Gastrocnemius medialis (tissue), 4 donors: ENCODE results near the gene PRKCH. TPM values are rescaled to one million over a fixed set of nuclear protein-coding genes. Genes with fewer than 3 reads are reported as not detected.

Experiments used
- ATAC-seq, 2 donors: fragments of 150-250 bp; one replicate each; pipeline ENCODE4 v1.9.1; 2016
- DNase-seq, 2 donors: peaks; one replicate each; pipeline ENCODE4 v3.0.0-alpha.2; 2019
- H3K27ac ChIP-seq, 4 donors: fragments of 200-600 bp; sonication (generic); 1 replicate in 1 of 4; 2 replicates in 3 of 4; pipeline ENCODE4 v1.5.1; 2016 to 2018; ENCODE audit warnings: mild to moderate bottlenecking in 2 of 4, moderate library complexity in 1 of 4
- H3K27me3 ChIP-seq, 3 donors: fragments of 200-600 bp; sonication (generic) in 2 of 3; 1 replicate in 1 of 3; 2 replicates in 2 of 3; pipeline versions ENCODE4 v1.5.1 to v1.6.0; 2016 to 2019; ENCODE audit warnings: mild to moderate bottlenecking in 1 of 3, moderate library complexity in 1 of 3
- H3K36me3 ChIP-seq, 2 donors: fragments of 200-600 bp; sonication (generic) in 1 of 2; one replicate each; pipeline ENCODE4 v1.5.1; 2017 to 2018
- H3K4me1 ChIP-seq, 2 donors: fragments of 200-600 bp; sonication (generic) in 1 of 2; one replicate each; pipeline ENCODE4 v1.5.1; 2016 to 2017; ENCODE audit warnings: mild to moderate bottlenecking in 2 of 2
- H3K4me3 ChIP-seq, 4 donors: fragments of 200-600 bp; sonication (generic) in 3 of 4; 1 replicate in 1 of 4; 2 replicates in 3 of 4; pipeline ENCODE4 v1.5.1; 2016 to 2019; ENCODE audit warnings: mild to moderate bottlenecking in 2 of 4
- H3K9me3 ChIP-seq, 3 donors: fragments of 200-600 bp; sonication (generic) in 2 of 3; 1 replicate in 1 of 3; 2 replicates in 2 of 3; pipeline ENCODE4 v1.5.1; 2016 to 2019
- POLR2A ChIP-seq, 2 donors: fragments of 450-650 bp; IDR thresholded peaks; one replicate each; pipeline ENCODE4 v1.6.1; 2017; ENCODE audit warnings: antibody characterized with exemption in 2 of 2, mild to moderate bottlenecking in 2 of 2, moderate library complexity in 2 of 2
- in situ Hi-C, 4 donors: fragments of 200-750 bp; cut with MboI; loops; one replicate each; pipeline versions ENCODE4 v1.15.0 to v1.8.0; 2017; ENCODE audit warnings: low sequenced_read_pairs in 4 of 4
- intact Hi-C: fragments of 100-400 bp; cut with DNase I; formaldehyde crosslinking; loops from one replicate; pipeline ENCODE4 v1.15.1; 2023; ENCODE audit warnings: low total_unique reads
- total RNA-seq, 4 donors: library from RNA; depleted of rRNA; stranded (reverse); fragments of >200 nt; gene quantifications; one replicate each; pipeline versions ENCODE4 v1.1.0 to v1.2.3, GENCODE V29; 2016
- TF ChIP-seq, protein P1 (sequence below), 5 experiments: fragments of 450-650 bp in 3 of 5; fragments of 200-600 bp in 2 of 5; sonication (generic) in 2 of 5; IDR thresholded peaks in 4 of 5; conservative IDR thresholded peaks in 1 of 5; 1 replicate in 4 of 5; 2 replicates in 1 of 5; pipeline ENCODE4 v1.5.1; 2016 to 2019; ENCODE audit warnings: antibody characterized with exemption in 5 of 5, mild to moderate bottlenecking in 3 of 5, moderate library complexity in 3 of 5

The PRKCH gene
- total RNA-seq, 4 donors from 2014 or later: 11.3 to 32.4 (median 16.6) TPM

DNA sequence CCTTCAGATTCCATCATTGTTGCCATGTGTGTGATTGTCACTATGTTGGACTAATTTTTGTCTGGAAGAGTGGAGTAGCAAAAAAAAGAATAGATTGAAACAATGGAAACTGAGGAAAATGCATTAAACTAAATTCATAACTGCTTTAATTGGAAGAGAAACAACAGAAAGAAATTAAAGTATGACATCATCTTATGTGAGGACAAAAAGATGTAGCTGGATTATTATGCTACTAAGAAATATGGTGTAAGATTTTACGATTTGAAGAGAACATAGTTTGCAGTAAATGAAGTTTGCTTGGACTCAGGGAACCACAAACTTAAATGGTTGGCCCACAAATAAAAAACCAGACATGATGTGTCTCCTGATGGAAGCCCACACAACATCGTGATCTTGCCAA, 76.8 kb downstream of the PRKCH start:
- in situ Hi-C loops (no loop called here), intact Hi-C loops (no loop called here)
- Histone ChIP-seq H3K4me3 (no peak overlapping the region), H3K9me3 (no peaks in the 10 kb centered on the region), H3K27me3 (no peaks in the 10 kb centered on the region), H3K4me1 (peaks cover 10 to 16% of the 10 kb centered on the region in 2 donors), H3K27ac (no peak overlapping the region), H3K36me3 (no peaks in the 10 kb centered on the region)
- TF ChIP-seq, protein P1, sequence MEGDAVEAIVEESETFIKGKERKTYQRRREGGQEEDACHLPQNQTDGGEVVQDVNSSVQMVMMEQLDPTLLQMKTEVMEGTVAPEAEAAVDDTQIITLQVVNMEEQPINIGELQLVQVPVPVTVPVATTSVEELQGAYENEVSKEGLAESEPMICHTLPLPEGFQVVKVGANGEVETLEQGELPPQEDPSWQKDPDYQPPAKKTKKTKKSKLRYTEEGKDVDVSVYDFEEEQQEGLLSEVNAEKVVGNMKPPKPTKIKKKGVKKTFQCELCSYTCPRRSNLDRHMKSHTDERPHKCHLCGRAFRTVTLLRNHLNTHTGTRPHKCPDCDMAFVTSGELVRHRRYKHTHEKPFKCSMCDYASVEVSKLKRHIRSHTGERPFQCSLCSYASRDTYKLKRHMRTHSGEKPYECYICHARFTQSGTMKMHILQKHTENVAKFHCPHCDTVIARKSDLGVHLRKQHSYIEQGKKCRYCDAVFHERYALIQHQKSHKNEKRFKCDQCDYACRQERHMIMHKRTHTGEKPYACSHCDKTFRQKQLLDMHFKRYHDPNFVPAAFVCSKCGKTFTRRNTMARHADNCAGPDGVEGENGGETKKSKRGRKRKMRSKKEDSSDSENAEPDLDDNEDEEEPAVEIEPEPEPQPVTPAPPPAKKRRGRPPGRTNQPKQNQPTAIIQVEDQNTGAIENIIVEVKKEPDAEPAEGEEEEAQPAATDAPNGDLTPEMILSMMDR (IDR thresholded peaks at IDR 0.05 in 4 of 5, conservative IDR thresholded peaks at IDR 0.05 in 1 of 5): no peak
- TF ChIP-seq POLR2A (IDR thresholded peaks at IDR 0.05): no peak
- ATAC-seq (no peak), DNase-seq (no peak)

DNA sequence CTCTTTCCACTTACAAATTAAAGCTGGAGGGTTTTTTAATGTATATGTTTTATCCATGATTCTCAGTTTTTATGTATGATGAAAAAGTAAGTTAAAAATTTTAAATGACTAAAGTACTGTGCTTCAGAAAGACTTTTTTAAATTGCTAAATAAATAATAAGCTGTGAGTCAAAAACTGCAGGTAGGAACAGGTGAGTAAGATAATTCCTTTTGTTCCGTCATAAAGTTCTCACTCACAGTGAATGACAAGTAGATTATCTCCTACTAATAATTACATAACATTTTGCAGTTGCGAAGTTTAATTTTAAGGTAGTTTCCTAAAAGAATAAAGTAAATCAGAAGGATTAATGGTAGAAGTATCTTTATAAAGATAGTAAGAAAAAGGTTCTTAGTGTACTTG, 78.0 kb downstream of the PRKCH start:
- Histone ChIP-seq H3K27ac (no peak overlapping the region), H3K27me3 (no peaks in the 10 kb centered on the region), H3K9me3 (no peaks in the 10 kb centered on the region), H3K36me3 (no peaks in the 10 kb centered on the region), H3K4me3 (no peak overlapping the region), H3K4me1 (peaks cover 12 to 14% of the 10 kb centered on the region in 2 donors)
- in situ Hi-C loops (no loop called here), intact Hi-C loops (no loop called here)
- DNase-seq (no peak), ATAC-seq (no peak)
- TF ChIP-seq, protein P1 (IDR thresholded peaks at IDR 0.05 in 4 of 5, conservative IDR thresholded peaks at IDR 0.05 in 1 of 5): no peak
- TF ChIP-seq POLR2A (IDR thresholded peaks at IDR 0.05): no peak

DNA sequence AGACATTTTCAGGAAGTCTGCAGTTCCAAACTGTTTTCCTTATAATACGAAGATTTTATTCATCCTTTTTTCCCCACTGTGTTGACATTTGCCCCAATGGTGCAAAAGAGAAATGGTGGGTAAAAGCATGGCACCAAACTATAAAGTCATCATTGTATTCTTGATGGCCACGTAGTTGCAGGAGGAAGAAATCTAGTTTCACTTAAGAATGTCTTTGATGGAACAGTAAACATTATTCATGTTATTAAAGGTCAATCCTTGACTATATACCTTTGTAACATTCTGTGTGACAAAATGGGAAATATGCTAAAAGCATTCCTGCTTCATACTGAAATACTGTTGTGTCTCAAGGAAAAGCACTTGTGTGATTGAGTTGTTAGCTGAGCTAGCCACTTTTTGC, 80.1 kb downstream of the PRKCH start:
- intact Hi-C loops (no loop called here), in situ Hi-C loops (no loop called here)
- Histone ChIP-seq H3K4me3 (no peak overlapping the region), H3K27me3 (no peaks in the 10 kb centered on the region), H3K4me1 (peaks cover 5 to 21% of the 10 kb centered on the region in 2 donors), H3K27ac (no peak overlapping the region), H3K36me3 (no peaks in the 10 kb centered on the region), H3K9me3 (no peaks in the 10 kb centered on the region)
- ATAC-seq (no peak), DNase-seq (no peak)
- no peak for TF ChIP-seq POLR2A (IDR thresholded peaks at IDR 0.05)
- TF ChIP-seq, protein P1 (IDR thresholded peaks at IDR 0.05 in 4 of 5, conservative IDR thresholded peaks at IDR 0.05 in 1 of 5): no peak

DNA sequence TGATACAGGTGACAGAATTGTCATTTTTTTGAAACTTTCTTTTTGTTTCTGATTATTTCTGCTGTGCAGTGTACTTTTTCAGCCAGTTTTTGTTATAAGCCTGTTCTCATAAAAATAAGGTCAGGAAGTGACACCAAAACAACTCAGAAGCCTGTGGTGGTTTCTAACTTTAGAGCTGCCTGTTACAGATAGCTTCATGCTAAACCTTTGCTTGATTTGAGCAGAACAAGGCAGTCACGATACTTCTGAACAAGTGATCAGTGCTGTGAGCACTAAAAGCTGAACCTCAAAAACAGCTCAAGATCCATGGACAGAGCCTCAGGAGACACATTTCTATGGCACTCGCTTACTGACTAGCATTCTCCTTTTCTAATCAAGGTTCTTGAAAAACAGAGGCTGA, 82.0 kb downstream of the PRKCH start:
- Histone ChIP-seq H3K27ac (no peak overlapping the region), H3K4me1 (peaks cover 13 to 21% of the 10 kb centered on the region in 2 donors), H3K36me3 (no peaks in the 10 kb centered on the region), H3K27me3 (no peaks in the 10 kb centered on the region), H3K4me3 (no peak overlapping the region), H3K9me3 (no peaks in the 10 kb centered on the region)
- DNase-seq (no peak), ATAC-seq (no peak)
- intact Hi-C loops (no loop called here), in situ Hi-C loops (no loop called here)
- TF ChIP-seq POLR2A (IDR thresholded peaks at IDR 0.05): no peak
- TF ChIP-seq, protein P1 (IDR thresholded peaks at IDR 0.05 in 4 of 5, conservative IDR thresholded peaks at IDR 0.05 in 1 of 5): no peak

DNA sequence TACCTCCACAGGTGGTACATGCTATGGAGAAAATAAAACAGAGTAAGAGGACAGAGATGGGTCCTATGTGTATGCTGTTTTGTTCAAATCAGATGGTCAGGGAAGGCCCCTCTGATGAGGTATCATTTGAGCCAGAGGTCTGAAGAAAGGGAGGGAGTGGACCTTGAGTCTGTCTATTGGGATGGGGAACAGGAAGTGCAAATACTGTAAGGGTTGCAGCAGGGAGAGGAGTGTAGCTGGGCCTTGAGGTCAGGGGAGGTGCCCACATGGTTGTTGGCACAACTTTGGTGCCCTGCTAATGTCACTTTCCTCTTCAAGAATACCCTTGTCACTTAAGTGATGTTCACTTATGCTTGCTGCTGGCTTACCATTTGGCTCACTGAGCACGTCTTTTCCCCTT, 83.3 kb downstream of the PRKCH start:
- Histone ChIP-seq H3K27me3 (no peaks in the 10 kb centered on the region), H3K27ac (no peak overlapping the region), H3K36me3 (no peaks in the 10 kb centered on the region), H3K4me3 (no peak overlapping the region), H3K4me1 (peaks cover 13 to 19% of the 10 kb centered on the region in 2 donors), H3K9me3 (no peaks in the 10 kb centered on the region)
- intact Hi-C loops: no loop called here
- no peak for TF ChIP-seq POLR2A (IDR thresholded peaks at IDR 0.05)
- TF ChIP-seq, protein P1 (IDR thresholded peaks at IDR 0.05 in 4 of 5, conservative IDR thresholded peaks at IDR 0.05 in 1 of 5): no peak
- DNase-seq (no peak), ATAC-seq (no peak)
- in situ Hi-C loops: no loop called here
